HepG2 (cell line): ENCODE results near the gene OSGIN1. TPM values are rescaled to one million over a fixed set of nuclear protein-coding genes. Genes with fewer than 3 reads are reported as not detected.

ENCODE experiments used
- ATRX ChIP-seq: sonication (generic); formaldehyde crosslinking; IDR thresholded peaks from 2 replicates; pipeline ENCODE4 v1.4.0; 2020; ENCODE audit warnings: missing genetic modification reagents, borderline replicate concordance
- CENPX ChIP-seq: sonication (generic); formaldehyde crosslinking; IDR thresholded peaks from 2 replicates; pipeline ENCODE4 v1.9.0; 2021; ENCODE audit warnings: mild to moderate bottlenecking, missing genetic modification reagents, moderate library complexity
- CREB1 ChIP-seq, 2 experiments: fragments of 450-650 bp in 1 of 2; IDR thresholded peaks; 2 replicates each; pipeline ENCODE4 v1.6.1; 2016 to 2017; ENCODE audit warnings: control low read depth in 1 of 2, mild to moderate bottlenecking in 1 of 2, missing compliant biosample characterization in 1 of 2, missing genetic modification characterization in 1 of 2
- FOXP4 ChIP-seq: sonication (generic); formaldehyde crosslinking; IDR thresholded peaks from 2 replicates; pipeline ENCODE4 v1.4.0; 2020; ENCODE audit warnings: missing genetic modification reagents
- JUND ChIP-seq: sonication (generic); formaldehyde crosslinking; IDR thresholded peaks from 2 replicates; pipeline ENCODE4 v1.8.0; 2022; ENCODE audit warnings: mild to moderate bottlenecking, missing genetic modification reagents
- MBNL3 ChIP-seq: fragments of 250-450 bp; sonication (Bioruptor Pico); conservative IDR thresholded peaks from 2 replicates; pipeline ENCODE4 v1.8.0; 2022; ENCODE audit warnings: mild to moderate bottlenecking, inconsistent platforms
- PAX8 ChIP-seq: sonication (generic); formaldehyde crosslinking; IDR thresholded peaks from 2 replicates; pipeline ENCODE4 v1.8.0; 2022; ENCODE audit warnings: mild to moderate bottlenecking, missing genetic modification reagents, borderline replicate concordance
- POGZ ChIP-seq: sonication (generic); formaldehyde crosslinking; IDR thresholded peaks from 2 replicates; pipeline ENCODE4 v1.4.0; 2020; ENCODE audit warnings: mild to moderate bottlenecking, missing genetic modification reagents
- SATB2 ChIP-seq: sonication (generic); formaldehyde crosslinking; IDR thresholded peaks from 2 replicates; pipeline ENCODE4 v1.5.0; 2020; ENCODE audit warnings: missing genetic modification reagents
- SMAD9 ChIP-seq: sonication (generic); formaldehyde crosslinking; IDR thresholded peaks from 2 replicates; pipeline ENCODE4 v1.5.1; 2020; ENCODE audit warnings: mild to moderate bottlenecking, missing genetic modification reagents
- SOX6 ChIP-seq, 2 experiments: fragments of 450-650 bp in 1 of 2; sonication (generic) in 1 of 2; formaldehyde crosslinking in 1 of 2; IDR thresholded peaks; 2 replicates each; pipeline versions ENCODE4 v1.4.0 to v1.6.1; 2017 to 2020; ENCODE audit warnings: antibody characterized with exemption in 1 of 2, mild to moderate bottlenecking in 1 of 2, missing genetic modification reagents in 1 of 2
- SPEN ChIP-seq: sonication (generic); formaldehyde crosslinking; IDR thresholded peaks from 2 replicates; pipeline ENCODE4 v1.5.1; 2020; ENCODE audit warnings: low read depth, mild to moderate bottlenecking, missing genetic modification reagents
- ZNF275 ChIP-seq: sonication (generic); formaldehyde crosslinking; IDR thresholded peaks from 2 replicates; pipeline ENCODE4 v1.8.0; 2022; ENCODE audit warnings: missing genetic modification reagents, mild to moderate bottlenecking, inconsistent platforms, borderline replicate concordance
- ZNF383 ChIP-seq: sonication (generic); formaldehyde crosslinking; IDR thresholded peaks from 2 replicates; pipeline ENCODE4 v1.4.0; 2020; ENCODE audit warnings: missing genetic modification reagents, mild to moderate bottlenecking, borderline replicate concordance
- ZNF460 ChIP-seq: sonication (generic); formaldehyde crosslinking; IDR thresholded peaks from 2 replicates; pipeline ENCODE4 v1.5.1; 2020; ENCODE audit warnings: missing genetic modification reagents, mild to moderate bottlenecking, borderline replicate concordance
- ZNF710 ChIP-seq: sonication (generic); formaldehyde crosslinking; IDR thresholded peaks from 2 replicates; pipeline ENCODE4 v1.5.0; 2020; ENCODE audit warnings: mild to moderate bottlenecking, missing genetic modification reagents, borderline replicate concordance
- ZNF850 ChIP-seq: sonication (generic); formaldehyde crosslinking; conservative IDR thresholded peaks from 2 replicates; pipeline ENCODE4 v1.9.0; 2021; ENCODE audit warnings: mild to moderate bottlenecking, missing genetic modification reagents
- ZSCAN30 ChIP-seq: sonication (generic); formaldehyde crosslinking; IDR thresholded peaks from 2 replicates; pipeline ENCODE4 v1.5.0; 2020; ENCODE audit warnings: mild to moderate bottlenecking, missing genetic modification reagents
- polyA plus RNA-seq, 8 experiments: library from polyadenylated mRNA; depleted of rRNA in 3 of 8; stranded (reverse) in 7 of 8; unstranded in 1 of 8; fragments of >200 nt; fragmentation: Illumina TruSeq in 4 of 8; extraction: Trizol in 4 of 8; gene quantifications; 2 replicates each; pipeline versions ENCODE4 v1.2.1 to v1.2.3, GENCODE V29; 2011 to 2016; ENCODE audit warnings: low read depth in 4 of 8, missing spikeins in 1 of 8, mixed read lengths in 1 of 8; ENCODE audit not compliant: insufficient read depth in 1 of 8
- total RNA-seq, 5 experiments: library from RNA; depleted of rRNA; stranded (reverse); fragments of >200 nt; fragmentation: Illumina TruSeq; extraction: Trizol; gene quantifications; 2 replicates each; pipeline ENCODE4 v1.2.3, GENCODE V29; 2016; ENCODE audit warnings: low read depth in 1 of 5
- TF ChIP-seq, protein P1 (sequence below): sonication (generic); formaldehyde crosslinking; conservative IDR thresholded peaks from 2 replicates; pipeline ENCODE4 v1.4.0; 2020; ENCODE audit warnings: missing genetic modification reagents
- TF ChIP-seq, protein P2 (sequence below): sonication (generic); formaldehyde crosslinking; IDR thresholded peaks from 2 replicates; pipeline ENCODE4 v1.5.1; 2020; ENCODE audit warnings: missing genetic modification reagents, mild to moderate bottlenecking, borderline replicate concordance

OSGIN1 gene
- total and polyA plus RNA-seq, 2 of the 13 experiments (the other 11 are each of a cell fraction or from before 2014, with no cell fraction given): 20.5 to 27.1 TPM

GRCh38 chr16:83942815-83943515, 10.1 kb upstream of the OSGIN1 start (continued):
- TF ChIP-seq ZNF710 (peak; percentile 96), SOX6 (IDR thresholded peaks at IDR 0.05) (no peak), SOX6 (CRISPR knock-in tag; IDR thresholded peaks at IDR 0.05) (peak; percentile 100), ATRX (CRISPR knock-in tag) (no peak), ZSCAN30 (CRISPR knock-in tag) (no peak; the same call in 1 of the 2 replicates), PAX8 (no peak), JUND (CRISPR knock-in tag) (peak; percentile 90), CENPX (CRISPR knock-in tag) (no peak), ZNF460 (CRISPR knock-in tag) (peak; percentile 86; the same call in 1 of the 2 replicates), ZNF383 (0 out of 2 replicates have a peak, but pooled peaks have one; percentile 58), MBNL3 (CRISPR knock-in tag) (no peak), SATB2 (CRISPR knock-in tag) (no peak), POGZ (peak; percentile 71; the same call in 1 of the 2 replicates), SMAD9 (CRISPR knock-in tag) (no peak), SPEN (CRISPR knock-in tag) (peak; percentile 98; the same call in 1 of the 2 replicates), CREB1 (IDR thresholded peaks at IDR 0.05) (peak; percentile 75), CREB1 (CRISPR knock-in tag; IDR thresholded peaks at IDR 0.05) (no peak; the same call in 1 of the 2 replicates), FOXP4 (peak; percentile 100), ZNF275 (CRISPR knock-in tag) (no peak), ZNF850 (CRISPR knock-in tag) (0 out of 2 replicates have a peak, but pooled peaks have one; percentile 77)
- TF ChIP-seq, protein P1, sequence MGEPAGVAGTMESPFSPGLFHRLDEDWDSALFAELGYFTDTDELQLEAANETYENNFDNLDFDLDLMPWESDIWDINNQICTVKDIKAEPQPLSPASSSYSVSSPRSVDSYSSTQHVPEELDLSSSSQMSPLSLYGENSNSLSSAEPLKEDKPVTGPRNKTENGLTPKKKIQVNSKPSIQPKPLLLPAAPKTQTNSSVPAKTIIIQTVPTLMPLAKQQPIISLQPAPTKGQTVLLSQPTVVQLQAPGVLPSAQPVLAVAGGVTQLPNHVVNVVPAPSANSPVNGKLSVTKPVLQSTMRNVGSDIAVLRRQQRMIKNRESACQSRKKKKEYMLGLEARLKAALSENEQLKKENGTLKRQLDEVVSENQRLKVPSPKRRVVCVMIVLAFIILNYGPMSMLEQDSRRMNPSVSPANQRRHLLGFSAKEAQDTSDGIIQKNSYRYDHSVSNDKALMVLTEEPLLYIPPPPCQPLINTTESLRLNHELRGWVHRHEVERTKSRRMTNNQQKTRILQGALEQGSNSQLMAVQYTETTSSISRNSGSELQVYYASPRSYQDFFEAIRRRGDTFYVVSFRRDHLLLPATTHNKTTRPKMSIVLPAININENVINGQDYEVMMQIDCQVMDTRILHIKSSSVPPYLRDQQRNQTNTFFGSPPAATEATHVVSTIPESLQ: peak; percentile 74; the same call in 1 of the 2 replicates
- TF ChIP-seq, protein P2, sequence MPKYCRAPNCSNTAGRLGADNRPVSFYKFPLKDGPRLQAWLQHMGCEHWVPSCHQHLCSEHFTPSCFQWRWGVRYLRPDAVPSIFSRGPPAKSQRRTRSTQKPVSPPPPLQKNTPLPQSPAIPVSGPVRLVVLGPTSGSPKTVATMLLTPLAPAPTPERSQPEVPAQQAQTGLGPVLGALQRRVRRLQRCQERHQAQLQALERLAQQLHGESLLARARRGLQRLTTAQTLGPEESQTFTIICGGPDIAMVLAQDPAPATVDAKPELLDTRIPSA (CRISPR knock-in tag): no peak
